NCI-H1436 (cell line): Measurements from ENCODE around the gene RIMBP2.

Source experiments
- DNase-seq: peaks from one replicate; lab custom pipeline; 2025; lab: John Stamatoyannopoulos, UW

RIMBP2 gene

GRCh38 chr12:130462558-130463274, 253.4 kb downstream of the RIMBP2 start:
- DNase-seq = no peak

- no peak for DNase-seq
Observed at GRCh38 chr12:130461839-130462557, 254.1 kb downstream of the RIMBP2 start.

GRCh38 chr12:130461447-130461815, 254.7 kb downstream of the RIMBP2 start:
- DNase-seq = no peak

GRCh38 chr12:130460611-130461446, 255.3 kb downstream of the RIMBP2 start:
- DNase-seq = no peak

- no peak for DNase-seq
Observed at GRCh38 chr12:130459916-130460315, 256.2 kb downstream of the RIMBP2 start.

GRCh38 chr12:130458341-130458740, 257.8 kb downstream of the RIMBP2 start:
- no peak for DNase-seq

- no peak for DNase-seq
Observed at GRCh38 chr12:130457215-130457614, 258.9 kb downstream of the RIMBP2 start.

GRCh38 chr12:130456375-130457199, 259.5 kb downstream of the RIMBP2 start:
- peak; percentile 31 for DNase-seq

GRCh38 chr12:130455161-130455560, 260.9 kb downstream of the RIMBP2 start:
- DNase-seq = no peak

- no peak for DNase-seq
Observed at GRCh38 chr12:130454296-130454695, 261.8 kb downstream of the RIMBP2 start.

- peak; percentile 36 for DNase-seq
Observed at GRCh38 chr12:130452546-130452945, 263.6 kb downstream of the RIMBP2 start.

GRCh38 chr12:130451001-130451930, 264.8 kb downstream of the RIMBP2 start:
- no peak for DNase-seq

- no peak for DNase-seq
Observed at GRCh38 chr12:130449291-130449690, 266.8 kb downstream of the RIMBP2 start.

- no peak for DNase-seq
Observed at GRCh38 chr12:130448044-130448821, 267.9 kb downstream of the RIMBP2 start.

GRCh38 chr12:130447655-130447965, 268.5 kb downstream of the RIMBP2 start:
- DNase-seq = no peak

GRCh38 chr12:130446846-130447654, 269.0 kb downstream of the RIMBP2 start:
- DNase-seq = no peak

GRCh38 chr12:130444986-130445385, 271.1 kb downstream of the RIMBP2 start:
- no peak for DNase-seq

- no peak for DNase-seq
Observed at GRCh38 chr12:130444061-130444460, 272.0 kb downstream of the RIMBP2 start.
